DOHH2 (cell line): ENCODE measurements around the gene SENP6.
"Not testable (repeated sequence)": the region's sequence is repeated elsewhere in the genome, so short reads cannot be mapped to it uniquely, and the experiment has no call there.

Experiments used
- H3F3A ChIP-seq: fragments of 200-600 bp; sonication (generic), shearing (Covaris generic); 2 replicates; pipeline ENCODE4 v1.6.0; 2016; ENCODE audit warnings: antibody characterized with exemption, mild to moderate bottlenecking; ENCODE audit not compliant: control insufficient read depth, insufficient read depth
- H3K27ac ChIP-seq: fragments of 200-600 bp; sonication (generic); 2 replicates; pipeline ENCODE4 v1.5.1; 2014; ENCODE audit warnings: low read depth, mild to moderate bottlenecking, low read length, moderate library complexity
- H3K27me3 ChIP-seq: fragments of 200-600 bp; sonication (generic); 2 replicates; pipeline ENCODE4 v1.6.1; 2014; ENCODE audit warnings: mild to moderate bottlenecking, low read length, mixed read lengths; ENCODE audit not compliant: control insufficient read depth
- H3K36me3 ChIP-seq: fragments of 200-600 bp; sonication (generic); 2 replicates; pipeline ENCODE4 v1.6.1; 2014; ENCODE audit warnings: mild to moderate bottlenecking, low read length, moderate library complexity, mixed read lengths; ENCODE audit not compliant: control insufficient read depth
- H3K4me1 ChIP-seq: fragments of 200-600 bp; sonication (generic); 2 replicates; pipeline ENCODE4 v1.6.1; 2014; ENCODE audit warnings: mild to moderate bottlenecking, low read length, mixed read lengths; ENCODE audit not compliant: control insufficient read depth
- H3K4me2 ChIP-seq: fragments of 200-600 bp; sonication (generic); 2 replicates; pipeline ENCODE4 v1.6.0; 2014; ENCODE audit warnings: mild to moderate bottlenecking, low read length, moderate library complexity
- H3K4me3 ChIP-seq: fragments of 200-600 bp; sonication (generic); 2 replicates; pipeline ENCODE4 v1.5.1; 2014; ENCODE audit warnings: mild to moderate bottlenecking, low read length, mixed read lengths
- H3K79me2 ChIP-seq: fragments of 200-600 bp; sonication (generic); 2 replicates; pipeline ENCODE4 v1.6.1; 2014; ENCODE audit warnings: mild to moderate bottlenecking, low read length, mixed read lengths; ENCODE audit not compliant: control insufficient read depth
- H3K9me2 ChIP-seq: fragments of 200-600 bp; sonication (generic); replicated peaks from 2 replicates; pipeline ENCODE4 v1.6.1; 2014; ENCODE audit warnings: mild to moderate bottlenecking, low read length, mixed read lengths; ENCODE audit not compliant: control insufficient read depth
- H3K9me3 ChIP-seq: fragments of 200-600 bp; sonication (generic); 2 replicates; pipeline ENCODE4 v1.6.1; 2014; ENCODE audit warnings: antibody characterized with exemption, low read length, mixed read lengths; ENCODE audit not compliant: control insufficient read depth, insufficient read depth
- H4K20me1 ChIP-seq: fragments of 200-600 bp; sonication (generic); 2 replicates; pipeline ENCODE4 v1.6.0; 2014; ENCODE audit warnings: low read depth, mild to moderate bottlenecking, antibody characterized with exemption, low read length, moderate library complexity; ENCODE audit not compliant: control insufficient read depth, insufficient read depth
- CTCF ChIP-seq: fragments of 200-600 bp; sonication (generic); IDR thresholded peaks from one replicate; pipeline ENCODE4 v1.5.1; 2014; ENCODE audit warnings: antibody characterized with exemption, mild to moderate bottlenecking, low read depth, low read length; ENCODE audit not compliant: poor library complexity, severe bottlenecking
- EZH2phosphoT487 ChIP-seq: fragments of 200-600 bp; sonication (generic); IDR thresholded peaks from 2 replicates; pipeline ENCODE4 v1.6.1; 2017; ENCODE audit warnings: borderline replicate concordance, mild to moderate bottlenecking, antibody characterized with exemption, low read length, moderate library complexity, mixed read lengths

SENP6 gene

DNA sequence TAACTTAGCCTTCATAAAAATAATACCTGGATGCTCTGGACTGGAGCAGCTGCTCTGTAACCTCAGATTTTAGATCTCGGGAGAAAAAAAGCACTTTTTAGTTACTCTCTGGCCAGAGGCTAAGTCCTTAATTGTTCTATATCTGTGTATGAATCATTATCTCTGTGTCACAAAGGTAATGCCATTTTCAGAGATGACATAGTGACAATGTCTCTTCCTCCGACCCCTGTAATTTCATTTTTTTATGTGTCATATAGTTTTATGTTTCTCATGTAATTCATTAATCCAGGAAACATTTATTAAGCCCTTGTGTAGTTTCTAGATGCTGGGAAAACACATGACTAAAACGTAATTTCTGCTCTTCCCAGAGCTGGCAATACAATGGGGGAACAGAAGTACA lies 55.6 kb downstream of the SENP6 start:
- no peaks in the 10 kb centered on the region for H3F3A ChIP-seq
- H4K20me1 ChIP-seq: no peaks in the 10 kb centered on the region
- H3K36me3 ChIP-seq: peaks cover 39% of the 10 kb centered on the region
- H3K27ac ChIP-seq: no peak overlapping the region
- H3K4me1 ChIP-seq: no peaks in the 10 kb centered on the region
- H3K9me3 ChIP-seq: no peaks in the 10 kb centered on the region
- no peaks in the 10 kb centered on the region for H3K9me2 ChIP-seq
- TF ChIP-seq EZH2phosphoT487: no peak
- no peak for TF ChIP-seq CTCF
- no peak overlapping the region for H3K4me3 ChIP-seq
- H3K79me2 ChIP-seq: no peaks in the 10 kb centered on the region
- H3K27me3 ChIP-seq: no peaks in the 10 kb centered on the region
- H3K4me2 ChIP-seq: no peak overlapping the region

GRCh38 chr6:75666592-75666991 lies 64.9 kb downstream of the SENP6 start:
- no peak for TF ChIP-seq CTCF
- no peak for TF ChIP-seq EZH2phosphoT487
- no peaks in the 10 kb centered on the region for H3K79me2 ChIP-seq
- H3K27ac ChIP-seq: no peak overlapping the region
- no peak overlapping the region for H3K4me3 ChIP-seq
- H3K36me3 ChIP-seq: peaks cover 60% of the 10 kb centered on the region
- H3K4me2 ChIP-seq: no peak overlapping the region
- H3K9me2 ChIP-seq: no peaks in the 10 kb centered on the region
- H3K4me1 ChIP-seq: no peaks in the 10 kb centered on the region
- H3K9me3 ChIP-seq: no peaks in the 10 kb centered on the region
- 0 out of 2 replicates have a peak, but pooled peaks cover 8% of the 10 kb centered on the region for H3F3A ChIP-seq
- H3K27me3 ChIP-seq: no peaks in the 10 kb centered on the region
- no peaks in the 10 kb centered on the region for H4K20me1 ChIP-seq

DNA sequence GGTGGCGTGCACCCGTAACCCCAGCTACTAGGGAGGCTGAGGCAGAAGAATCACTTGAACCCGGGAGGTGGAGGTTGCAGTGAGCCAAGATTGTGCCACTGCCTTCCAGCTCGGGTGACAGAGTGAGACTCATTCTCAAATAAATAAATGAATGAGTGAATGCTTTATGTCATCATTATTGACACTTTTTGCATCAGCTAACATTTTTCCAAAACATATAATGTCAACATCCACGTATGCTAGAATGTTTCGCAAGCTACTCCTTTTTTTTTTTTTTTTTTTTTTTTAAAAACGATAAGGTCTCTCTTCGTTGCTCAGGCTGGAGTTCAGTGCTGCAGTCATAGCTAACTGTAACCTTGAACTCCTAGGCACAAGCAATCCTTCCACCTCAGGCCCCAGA lies 72.2 kb downstream of the SENP6 start:
- no peak overlapping the region for H3K4me3 ChIP-seq
- no peaks in the 10 kb centered on the region for H3K27me3 ChIP-seq
- H3K36me3 ChIP-seq: peaks cover 74% of the 10 kb centered on the region
- no peaks in the 10 kb centered on the region for H3K9me2 ChIP-seq
- no peak overlapping the region for H3K27ac ChIP-seq
- no peaks in the 10 kb centered on the region for H4K20me1 ChIP-seq
- no peaks in the 10 kb centered on the region for H3K79me2 ChIP-seq
- H3F3A ChIP-seq: no peaks in the 10 kb centered on the region
- no peaks in the 10 kb centered on the region for H3K4me1 ChIP-seq
- no peak for TF ChIP-seq EZH2phosphoT487
- TF ChIP-seq CTCF: no peak
- H3K4me2 ChIP-seq: no peak overlapping the region
- no peaks in the 10 kb centered on the region for H3K9me3 ChIP-seq

- no peaks in the 10 kb centered on the region for H3K27me3 ChIP-seq
- H3K4me1 ChIP-seq: no peaks in the 10 kb centered on the region
- H3K4me2 ChIP-seq: no peak overlapping the region
- no peaks in the 10 kb centered on the region for H3K79me2 ChIP-seq
- H3F3A ChIP-seq: no peaks in the 10 kb centered on the region
- H3K9me2 ChIP-seq: no peaks in the 10 kb centered on the region
- H3K9me3 ChIP-seq: no peaks in the 10 kb centered on the region
- no peak for TF ChIP-seq CTCF
- TF ChIP-seq EZH2phosphoT487: no peak
- H4K20me1 ChIP-seq: no peaks in the 10 kb centered on the region
- H3K4me3 ChIP-seq: no peak overlapping the region
- peaks cover 83% of the 10 kb centered on the region for H3K36me3 ChIP-seq
- H3K27ac ChIP-seq: no peak overlapping the region
Measured at GRCh38 chr6:75676377-75676776, 74.7 kb downstream of the SENP6 start.

DNA sequence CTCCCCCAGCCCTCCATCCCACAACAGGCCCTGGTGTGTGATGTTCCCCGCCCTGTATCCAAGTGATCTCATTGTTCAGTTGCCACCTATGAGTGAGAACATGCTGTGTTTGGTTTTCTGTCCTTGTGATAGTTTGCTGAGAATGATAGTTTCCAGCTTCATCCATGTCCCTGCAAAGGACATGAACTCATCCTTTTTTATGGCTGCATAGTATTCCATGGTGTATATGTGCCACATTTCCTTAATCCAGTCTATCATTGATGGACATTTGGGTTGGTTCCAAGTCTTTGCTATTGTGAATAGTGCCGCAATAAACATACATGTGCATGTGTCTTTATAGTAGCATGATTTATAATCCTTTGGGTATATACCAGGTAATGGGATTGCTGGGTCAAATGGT lies 80.9 kb downstream of the SENP6 start:
- H3K27me3 ChIP-seq: not testable (repeated sequence)
- peaks cover 55% of the 10 kb centered on the region for H3K36me3 ChIP-seq

More for the DNA sequence above, 80.9 kb downstream of the SENP6 start:
- H4K20me1 ChIP-seq, H3K9me2 ChIP-seq, H3K9me3 ChIP-seq, H3K4me2 ChIP-seq, H3K4me3 ChIP-seq, H3K4me1 ChIP-seq, H3K79me2 ChIP-seq, H3K27ac ChIP-seq, H3F3A ChIP-seq: not testable (repeated sequence)
